H9 (cell line): ENCODE data around the gene ADAMTS16. TPM values are rescaled to one million over a fixed set of nuclear protein-coding genes. Genes with fewer than 3 reads are reported as not detected.

Experiments used
- DNase-seq: peaks from one replicate; pipeline ENCODE4 v3.0.0-alpha.2; 2017
- H2AFZ ChIP-seq: one replicate; pipeline ENCODE4 v1.6.1; 2013; ENCODE audit warnings: mild to moderate bottlenecking, low read length, control low read depth, moderate library complexity
- H2AK5ac ChIP-seq: 2 replicates; pipeline ENCODE4 v1.6.1; 2013; ENCODE audit warnings: low read length, control low read depth, mixed read lengths; ENCODE audit not compliant: insufficient read length
- H2BK120ac ChIP-seq: one replicate; pipeline ENCODE4 v1.6.1; 2013; ENCODE audit warnings: low read depth, mild to moderate bottlenecking, low read length, control low read depth, inconsistent platforms; ENCODE audit not compliant: poor library complexity, severe bottlenecking
- H2BK12ac ChIP-seq: 2 replicates; pipeline ENCODE4 v1.6.1; 2013; ENCODE audit warnings: low read length, control low read depth, mixed read lengths, low read depth; ENCODE audit not compliant: insufficient read length
- H2BK15ac ChIP-seq: 2 replicates; pipeline ENCODE4 v1.6.1; 2013; ENCODE audit warnings: low read depth, low read length, control low read depth
- H2BK20ac ChIP-seq: one replicate; pipeline ENCODE4 v1.6.1; 2013; ENCODE audit warnings: low read depth, mild to moderate bottlenecking, low read length, control low read depth, inconsistent platforms; ENCODE audit not compliant: poor library complexity, severe bottlenecking
- H2BK5ac ChIP-seq: 2 replicates; pipeline ENCODE4 v1.6.1; 2013; ENCODE audit warnings: low read length, control low read depth, mixed read lengths; ENCODE audit not compliant: insufficient read length
- H3K14ac ChIP-seq: 2 replicates; pipeline ENCODE4 v1.6.1; 2013; ENCODE audit warnings: low read length, control low read depth; ENCODE audit not compliant: insufficient read depth
- H3K18ac ChIP-seq: 2 replicates; pipeline ENCODE4 v1.6.1; 2013; ENCODE audit warnings: low read depth, mild to moderate bottlenecking, mixed read lengths, low read length, control low read depth; ENCODE audit not compliant: insufficient read length
- H3K23ac ChIP-seq: 2 replicates; pipeline ENCODE4 v1.6.1; 2013; ENCODE audit warnings: low read length, control low read depth, mixed read lengths, low read depth; ENCODE audit not compliant: insufficient read length
- H3K23me2 ChIP-seq: 2 replicates; pipeline ENCODE4 v1.6.1; 2013; ENCODE audit warnings: low read depth, mild to moderate bottlenecking, mixed read lengths, low read length, control low read depth; ENCODE audit not compliant: insufficient read length, poor library complexity, severe bottlenecking
- H3K27ac ChIP-seq: 2 replicates; pipeline ENCODE4 v1.5.1; 2013; ENCODE audit warnings: low read length, control low read depth, mixed read lengths, low read depth; ENCODE audit not compliant: insufficient read length
- H3K27me3 ChIP-seq: 2 replicates; pipeline ENCODE4 v1.6.1; 2013; ENCODE audit warnings: low read length, control low read depth, inconsistent platforms; ENCODE audit not compliant: insufficient read depth
- H3K4ac ChIP-seq: 2 replicates; pipeline ENCODE4 v1.6.1; 2013; ENCODE audit warnings: low read depth, mild to moderate bottlenecking, control low read depth, inconsistent platforms, low read length, moderate library complexity
- H3K4me1 ChIP-seq: 2 replicates; pipeline ENCODE4 v1.6.1; 2013; ENCODE audit warnings: low read length, control low read depth, inconsistent platforms; ENCODE audit not compliant: insufficient read depth
- H3K4me2 ChIP-seq: 2 replicates; pipeline ENCODE4 v1.6.1; 2013; ENCODE audit warnings: low read length, control low read depth, mixed read lengths; ENCODE audit not compliant: insufficient read length, insufficient read depth
- H3K56ac ChIP-seq: 2 replicates; pipeline ENCODE4 v1.6.1; 2013; ENCODE audit warnings: low read depth, mild to moderate bottlenecking, mixed read lengths, low read length, control low read depth; ENCODE audit not compliant: insufficient read length
- H3K79me1 ChIP-seq: 2 replicates; pipeline ENCODE4 v1.6.1; 2013; ENCODE audit warnings: low read depth, mild to moderate bottlenecking, moderate library complexity, low read length, control low read depth, inconsistent platforms; ENCODE audit not compliant: insufficient read depth, poor library complexity, severe bottlenecking
- H3K79me2 ChIP-seq: 2 replicates; pipeline ENCODE4 v1.6.1; 2013; ENCODE audit warnings: low read length, control low read depth, inconsistent platforms; ENCODE audit not compliant: insufficient read depth
- H3K9ac ChIP-seq: 2 replicates; pipeline ENCODE4 v1.6.1; 2013; ENCODE audit warnings: low read length, control low read depth, mixed read lengths; ENCODE audit not compliant: insufficient read length; ENCODE audit errors: extremely low read depth
- H3K9me3 ChIP-seq: one replicate; pipeline ENCODE4 v1.6.1; 2013; ENCODE audit warnings: low read depth, low read length, inconsistent platforms; ENCODE audit not compliant: control insufficient read depth
- H3T11ph ChIP-seq: one replicate; pipeline ENCODE4 v1.6.1; 2013; ENCODE audit warnings: mild to moderate bottlenecking, low read length, control low read depth, inconsistent platforms
- H4K20me1 ChIP-seq: one replicate; pipeline ENCODE4 v1.6.1; 2013; ENCODE audit not compliant: control insufficient read depth, insufficient read length, insufficient read depth
- H4K5ac ChIP-seq: 2 replicates; pipeline ENCODE4 v1.6.1; 2013; ENCODE audit warnings: low read depth, mild to moderate bottlenecking, mixed read lengths, low read length, control low read depth; ENCODE audit not compliant: insufficient read length
- H4K8ac ChIP-seq: replicated peaks from 2 replicates; pipeline ENCODE4 v1.6.1; 2013; ENCODE audit warnings: low read length, control low read depth, mixed read lengths, low read depth; ENCODE audit not compliant: insufficient read length
- H4K91ac ChIP-seq: 2 replicates; pipeline ENCODE4 v1.6.1; 2013; ENCODE audit warnings: low read depth, mild to moderate bottlenecking, moderate library complexity, mixed read lengths, low read length, control low read depth; ENCODE audit not compliant: insufficient read length
- H3K27ac Mint-ChIP-seq, 3 experiments: 2 replicates in 2 of 3; 3 replicates in 1 of 3; pipeline ENCODE4 v1.8.0; 2020 to 2021; ENCODE audit warnings: mixed read lengths in 3 of 3, mild to moderate bottlenecking in 1 of 3, moderate library complexity in 1 of 3
- H3K27me3 Mint-ChIP-seq: 2 replicates; pipeline ENCODE4 v1.8.0; 2021; ENCODE audit warnings: low read depth, mild to moderate bottlenecking, moderate library complexity, mixed read lengths
- H3K36me3 Mint-ChIP-seq, 3 experiments: 2 replicates in 2 of 3; 3 replicates in 1 of 3; pipeline ENCODE4 v1.8.0; 2020 to 2021; ENCODE audit warnings: low read depth in 3 of 3, mixed read lengths in 3 of 3; ENCODE audit not compliant: insufficient read depth in 1 of 3
- H3K4me1 Mint-ChIP-seq, 2 experiments: 2 replicates each; pipeline ENCODE4 v1.8.0; 2020; ENCODE audit warnings: mixed read lengths in 2 of 2
- H3K4me3 Mint-ChIP-seq, 2 experiments: 2 replicates in 1 of 2; 3 replicates in 1 of 2; pipeline ENCODE4 v1.8.0; 2020 to 2021; ENCODE audit warnings: mild to moderate bottlenecking in 2 of 2, mixed read lengths in 2 of 2, moderate library complexity in 1 of 2
- H3K9me3 Mint-ChIP-seq, 2 experiments: 2 replicates in 1 of 2; 3 replicates in 1 of 2; pipeline ENCODE4 v1.8.0; 2020; ENCODE audit warnings: mild to moderate bottlenecking in 2 of 2, mixed read lengths in 2 of 2, moderate library complexity in 1 of 2
- WGBS: extraction: QIAGEN DNeasy Blood & Tissue Kit; methylation state at CpG from one replicate; pipeline ENCODE4 v1.1.7; 2013; ENCODE audit warnings: missing lambda C conversion rate, low lambda C conversion rate, mixed read lengths; ENCODE audit not compliant: insufficient read length; ENCODE audit errors: extremely low coverage; 5-methylcytosine and 5-hydroxymethylcytosine counted together
- total RNA-seq: library from RNA; stranded (reverse); gene quantifications from 2 replicates; pipeline ENCODE4 v1.2.1, GENCODE V29; 2021
- TF ChIP-seq, protein P1 (sequence below): fragments of 200-600 bp; sonication (generic); conservative IDR thresholded peaks from 3 replicates; pipeline ENCODE4 v1.8.0; 2021; ENCODE audit warnings: antibody characterized with exemption, mild to moderate bottlenecking

ADAMTS16 gene
- total RNA-seq, 1 experiment from 2014 or later: 4.5 TPM

DNA sequence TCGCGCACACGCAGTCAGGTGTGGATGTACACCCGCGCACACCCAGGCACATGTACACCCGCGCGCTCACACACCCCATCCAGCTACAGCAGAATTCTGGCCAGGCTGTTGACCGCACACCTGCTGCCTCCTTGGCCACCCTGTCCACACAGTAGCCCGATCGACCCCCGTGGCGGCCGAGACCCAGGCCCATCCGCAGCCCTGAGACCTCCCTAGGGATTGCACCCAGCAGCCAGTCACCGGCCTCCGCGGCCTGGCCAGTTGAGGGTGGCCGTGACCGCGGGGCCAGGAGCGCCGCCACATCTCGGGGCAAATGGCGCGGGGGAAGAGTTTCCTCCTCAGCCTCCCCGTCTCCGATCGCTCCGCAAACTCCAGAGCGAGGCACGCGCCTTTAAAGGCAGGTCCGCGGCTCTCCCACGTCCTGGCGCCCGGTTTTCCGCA is 774 bp upstream of the ADAMTS16 start:
- H3K4me1 Mint-ChIP-seq: peaks cover 25 to 29% of the 10 kb centered on the region in 2 experiments
- TF ChIP-seq, protein P1, sequence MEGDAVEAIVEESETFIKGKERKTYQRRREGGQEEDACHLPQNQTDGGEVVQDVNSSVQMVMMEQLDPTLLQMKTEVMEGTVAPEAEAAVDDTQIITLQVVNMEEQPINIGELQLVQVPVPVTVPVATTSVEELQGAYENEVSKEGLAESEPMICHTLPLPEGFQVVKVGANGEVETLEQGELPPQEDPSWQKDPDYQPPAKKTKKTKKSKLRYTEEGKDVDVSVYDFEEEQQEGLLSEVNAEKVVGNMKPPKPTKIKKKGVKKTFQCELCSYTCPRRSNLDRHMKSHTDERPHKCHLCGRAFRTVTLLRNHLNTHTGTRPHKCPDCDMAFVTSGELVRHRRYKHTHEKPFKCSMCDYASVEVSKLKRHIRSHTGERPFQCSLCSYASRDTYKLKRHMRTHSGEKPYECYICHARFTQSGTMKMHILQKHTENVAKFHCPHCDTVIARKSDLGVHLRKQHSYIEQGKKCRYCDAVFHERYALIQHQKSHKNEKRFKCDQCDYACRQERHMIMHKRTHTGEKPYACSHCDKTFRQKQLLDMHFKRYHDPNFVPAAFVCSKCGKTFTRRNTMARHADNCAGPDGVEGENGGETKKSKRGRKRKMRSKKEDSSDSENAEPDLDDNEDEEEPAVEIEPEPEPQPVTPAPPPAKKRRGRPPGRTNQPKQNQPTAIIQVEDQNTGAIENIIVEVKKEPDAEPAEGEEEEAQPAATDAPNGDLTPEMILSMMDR: no peak

More for the DNA sequence above, 774 bp upstream of the ADAMTS16 start:
- Histone ChIP-seq H3K56ac (no peak overlapping the region), H2AK5ac (no peak overlapping the region), H3T11ph (no peak overlapping the region), H3K79me2 (peaks cover 2% of the 10 kb centered on the region; the same call in 1 of the 2 replicates), H2BK12ac (no peak overlapping the region), H4K5ac (peak overlapping the region; percentile 73), H3K27me3 (no peaks in the 10 kb centered on the region; the same call in 1 of the 2 replicates), H2AFZ (no peak overlapping the region), H4K20me1 (no peaks in the 10 kb centered on the region), H3K27ac (no peak overlapping the region), H3K23me2 (peaks cover 12% of the 10 kb centered on the region), H4K8ac (no peak overlapping the region), H2BK15ac (no peak overlapping the region), H3K79me1 (no peaks in the 10 kb centered on the region), H3K9ac (peak overlapping the region; percentile 35), H2BK20ac (no peak overlapping the region), H3K23ac (no peak overlapping the region), H3K4me1 (peaks cover 4% of the 10 kb centered on the region; the same call in 1 of the 2 replicates), H3K4ac (no peak overlapping the region), H2BK5ac (no peak overlapping the region), H3K18ac (peak overlapping the region; percentile 43), H3K14ac (peak overlapping the region; percentile 85), H3K4me2 (peak overlapping the region; percentile 82), H3K9me3 (peaks cover 3% of the 10 kb centered on the region), H4K91ac (no peak overlapping the region), H2BK120ac (no peak overlapping the region)
- WGBS: no CpG with 5 or more reads among the region's 39 CpGs
- no peak for DNase-seq
- Mint-ChIP-seq H3K27me3 (peaks cover 27% of the 10 kb centered on the region), H3K9me3 (peaks cover 7 to 9% of the 10 kb centered on the region in 2 experiments), H3K27ac (no peak overlapping the region; a peak in 1 of 7 replicates), H3K4me3 (peak overlapping the region; percentile 76), H3K36me3 (peaks cover 0 to 20% (median 13%) of the 10 kb centered on the region in 3 experiments; a peak in 5 of 7 replicates)
